Neuron (in vitro differentiated cells): ENCODE measurements around the gene APOBEC2.

Experiments used
- H2AFZ ChIP-seq: one replicate; pipeline ENCODE4 v1.6.1; 2013; ENCODE audit warnings: low read depth, mild to moderate bottlenecking, inconsistent platforms, low read length, moderate library complexity
- H3K27me3 ChIP-seq: one replicate; pipeline ENCODE4 v1.6.1; 2013; ENCODE audit warnings: low read length; ENCODE audit not compliant: insufficient read depth
- H3K36me3 ChIP-seq: one replicate; pipeline ENCODE4 v1.6.1; 2013; ENCODE audit warnings: low read length; ENCODE audit not compliant: insufficient read depth
- H3K4me1 ChIP-seq: one replicate; pipeline ENCODE4 v1.6.1; 2013; ENCODE audit warnings: low read length; ENCODE audit not compliant: insufficient read depth
- H3K4me3 ChIP-seq: 2 replicates; pipeline ENCODE4 v1.5.1; 2013; ENCODE audit warnings: mild to moderate bottlenecking, low read length, moderate library complexity
- H3K9me3 ChIP-seq: one replicate; pipeline ENCODE4 v1.6.1; 2013; ENCODE audit warnings: low read length

APOBEC2 gene

GRCh38 chr6:41056768-41057490, 3.9 kb downstream of the APOBEC2 start:
- H2AFZ ChIP-seq = no peak overlapping the region
- H3K4me1 ChIP-seq = no peaks in the 10 kb centered on the region
- no peaks in the 10 kb centered on the region for H3K27me3 ChIP-seq
- H3K4me3 ChIP-seq = no peak overlapping the region
- peaks cover 4% of the 10 kb centered on the region for H3K36me3 ChIP-seq
- H3K9me3 ChIP-seq = no peaks in the 10 kb centered on the region

GRCh38 chr6:41058783-41059181, 5.8 kb downstream of the APOBEC2 start:
- Histone ChIP-seq H2AFZ (no peak overlapping the region), H3K4me1 (no peaks in the 10 kb centered on the region), H3K4me3 (no peak overlapping the region), H3K36me3 (peaks cover 6% of the 10 kb centered on the region), H3K9me3 (no peaks in the 10 kb centered on the region), H3K27me3 (no peaks in the 10 kb centered on the region)

DNA sequence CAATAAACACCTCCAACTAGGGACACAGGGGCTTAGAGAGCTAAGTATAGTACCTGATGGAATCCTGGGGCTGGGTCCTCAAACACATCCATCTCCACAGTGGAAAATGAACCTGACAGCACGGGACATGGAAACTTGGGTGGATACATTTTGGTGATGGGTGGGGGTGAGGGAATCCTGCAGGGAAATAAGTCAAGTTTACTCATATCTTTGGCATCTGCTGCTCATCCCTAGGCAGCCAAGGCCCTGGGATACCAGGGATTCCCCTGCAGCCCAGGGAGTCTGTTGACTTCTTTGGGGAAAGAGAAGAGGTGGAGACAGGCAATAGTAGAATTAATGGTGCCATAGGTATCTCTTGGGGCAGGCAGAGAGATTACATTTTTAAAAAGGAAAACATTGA, 6.6 kb downstream of the APOBEC2 start:
- no peak overlapping the region for H2AFZ ChIP-seq
- H3K4me3 ChIP-seq = no peak overlapping the region
- no peaks in the 10 kb centered on the region for H3K27me3 ChIP-seq
- no peaks in the 10 kb centered on the region for H3K9me3 ChIP-seq
- peaks cover 13% of the 10 kb centered on the region for H3K36me3 ChIP-seq
- no peaks in the 10 kb centered on the region for H3K4me1 ChIP-seq

GRCh38 chr6:41061196-41061726, 8.3 kb downstream of the APOBEC2 start:
- peaks cover 26% of the 10 kb centered on the region for H3K36me3 ChIP-seq
- H3K4me1 ChIP-seq = no peaks in the 10 kb centered on the region
- H3K9me3 ChIP-seq = no peaks in the 10 kb centered on the region
- no peaks in the 10 kb centered on the region for H3K27me3 ChIP-seq
- no peak overlapping the region for H3K4me3 ChIP-seq
- H2AFZ ChIP-seq = no peak overlapping the region

- Histone ChIP-seq H3K36me3 (peaks cover 29% of the 10 kb centered on the region), H3K4me1 (no peaks in the 10 kb centered on the region), H3K4me3 (no peak overlapping the region), H2AFZ (no peak overlapping the region), H3K27me3 (no peaks in the 10 kb centered on the region), H3K9me3 (no peaks in the 10 kb centered on the region)
Measured at GRCh38 chr6:41062056-41062455, 9.1 kb downstream of the APOBEC2 start.

DNA sequence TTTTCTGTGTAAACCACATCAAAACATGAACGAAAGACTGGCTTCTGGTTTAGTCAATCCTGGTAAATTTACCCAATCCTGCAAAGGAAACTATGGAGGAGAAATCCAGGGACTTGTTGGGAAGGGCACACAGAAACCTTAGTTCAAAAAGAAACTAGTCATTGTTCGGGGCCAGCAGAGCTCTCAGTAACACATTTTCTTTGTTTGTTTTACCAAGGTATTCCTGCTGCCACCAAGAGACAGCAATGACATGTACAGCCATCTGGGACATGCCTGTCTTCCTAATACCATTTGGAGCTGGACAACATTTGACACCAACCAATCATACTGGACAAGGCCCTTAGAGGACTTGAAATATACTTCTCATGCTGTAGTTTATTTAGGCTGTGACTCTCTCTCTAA, 10.9 kb downstream of the APOBEC2 start:
- no peaks in the 10 kb centered on the region for H3K27me3 ChIP-seq
- H3K9me3 ChIP-seq = no peaks in the 10 kb centered on the region
- H3K4me1 ChIP-seq = no peaks in the 10 kb centered on the region
- no peak overlapping the region for H3K4me3 ChIP-seq
- no peak overlapping the region for H2AFZ ChIP-seq
- peaks cover 39% of the 10 kb centered on the region for H3K36me3 ChIP-seq

- Histone ChIP-seq H2AFZ (no peak overlapping the region), H3K9me3 (no peaks in the 10 kb centered on the region), H3K36me3 (peaks cover 45% of the 10 kb centered on the region), H3K27me3 (no peaks in the 10 kb centered on the region), H3K4me1 (no peaks in the 10 kb centered on the region), H3K4me3 (no peak overlapping the region)
Measured at GRCh38 chr6:41064841-41065240, 11.8 kb downstream of the APOBEC2 start.

GRCh38 chr6:41065550-41066026, 12.6 kb downstream of the APOBEC2 start:
- Histone ChIP-seq H3K36me3 (peaks cover 45% of the 10 kb centered on the region), H3K4me1 (peaks cover 2% of the 10 kb centered on the region), H3K9me3 (no peaks in the 10 kb centered on the region), H3K27me3 (no peaks in the 10 kb centered on the region), H3K4me3 (no peak overlapping the region), H2AFZ (no peak overlapping the region)

DNA sequence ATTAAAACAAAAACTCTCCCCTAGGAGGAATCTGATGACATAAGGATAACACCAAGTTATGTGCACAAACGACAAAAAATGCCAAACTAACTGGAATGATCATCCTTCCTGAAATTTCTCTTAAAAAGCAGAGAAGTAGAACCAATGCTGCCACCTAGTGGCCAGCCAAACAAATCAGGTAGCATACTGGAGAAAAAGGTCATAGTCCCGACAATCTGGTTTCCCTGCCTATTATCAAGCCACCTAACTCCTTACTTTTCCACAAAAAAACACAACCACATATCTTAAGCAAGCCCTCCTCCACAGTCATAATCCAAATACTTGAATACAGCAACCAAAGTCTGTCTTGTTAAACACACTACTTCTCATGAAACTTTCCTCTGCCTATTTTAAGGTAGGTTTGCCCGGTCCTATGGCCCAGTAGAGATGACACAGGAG, 13.9 kb downstream of the APOBEC2 start:
- H3K27me3 ChIP-seq = no peaks in the 10 kb centered on the region
- H2AFZ ChIP-seq = no peak overlapping the region
- peaks cover 8% of the 10 kb centered on the region for H3K4me1 ChIP-seq
- H3K9me3 ChIP-seq = no peaks in the 10 kb centered on the region
- peaks cover 40% of the 10 kb centered on the region for H3K36me3 ChIP-seq
- H3K4me3 ChIP-seq = no peak overlapping the region

GRCh38 chr6:41071501-41071922, 18.5 kb downstream of the APOBEC2 start:
- Histone ChIP-seq H3K27me3 (no peaks in the 10 kb centered on the region), H3K4me1 (peaks cover 29% of the 10 kb centered on the region), H3K36me3 (peaks cover 16% of the 10 kb centered on the region), H3K9me3 (no peaks in the 10 kb centered on the region), H3K4me3 (peak overlapping the region; percentile 93), H2AFZ (peak overlapping the region; percentile 66)

DNA sequence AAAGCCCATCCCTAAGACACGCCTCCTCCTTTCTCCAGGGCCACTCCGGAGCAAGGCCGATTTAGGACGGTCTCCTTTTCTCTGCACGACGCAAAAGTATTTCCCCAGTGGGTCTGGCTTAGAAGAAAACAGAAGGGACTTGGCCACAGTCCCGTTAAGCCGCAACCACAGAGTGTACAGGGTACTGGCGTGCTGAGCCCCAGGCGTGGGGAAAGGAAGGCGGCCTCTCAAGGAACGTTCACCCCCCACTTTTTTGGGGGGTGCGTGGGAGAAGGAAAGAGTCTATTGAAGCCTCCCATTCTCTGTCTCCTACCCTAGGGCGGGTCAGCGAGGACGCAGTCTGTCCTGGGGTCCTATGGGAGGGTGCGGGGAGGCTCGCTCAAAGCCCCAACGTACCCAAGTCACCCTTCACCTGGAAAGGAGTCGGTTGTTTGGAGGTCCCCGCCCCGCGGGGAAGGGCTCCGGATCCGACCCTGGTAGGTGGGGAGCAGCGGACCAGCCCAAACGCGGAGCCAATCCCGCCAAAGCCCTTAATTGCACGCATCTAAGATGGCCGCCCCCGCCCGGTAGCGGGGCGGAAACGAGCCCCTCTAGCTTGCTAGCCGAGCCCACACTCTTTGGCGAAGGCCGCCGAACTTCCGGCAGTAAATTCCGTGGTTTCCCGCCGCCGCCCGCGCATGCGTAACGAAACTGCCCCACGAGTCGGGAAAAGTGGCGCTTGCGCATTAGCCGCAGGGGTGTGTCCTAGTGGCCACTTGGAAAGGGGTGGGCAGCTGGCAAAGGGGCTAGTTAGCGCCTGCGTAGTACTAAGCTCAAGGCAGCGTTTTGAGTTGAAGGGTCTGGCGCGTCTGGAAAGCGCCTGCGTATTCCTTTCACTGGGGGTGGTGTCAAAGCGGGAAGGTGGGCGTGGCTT, 19.2 kb downstream of the APOBEC2 start, which contains the start of gene OARD1:
Gene OARD1 (minus strand): TSS at position 434 of the 913 bp plus-strand sequence. CDS start 722 bp downstream, outside the sequence.
- peak within 1 kb of the TSS; percentile 66 for H2AFZ ChIP-seq
- H3K4me1 ChIP-seq = peaks cover 29% of the 10 kb centered on the region
- H3K27me3 ChIP-seq = no peaks in the 10 kb centered on the region
- H3K4me3 ChIP-seq = peak within 1 kb of the TSS; percentile 93
- H3K36me3 ChIP-seq = peaks cover 16% of the 10 kb centered on the region
- H3K9me3 ChIP-seq = no peaks in the 10 kb centered on the region

GRCh38 chr6:41072836-41073202, 19.8 kb downstream of the APOBEC2 start, which contains the start of gene NFYA:
TSS of gene NFYA (plus strand) at chr6:41072974. CDS start at chr6:41079090, 6,116 bp downstream.
- peaks cover 29% of the 10 kb centered on the region for H3K4me1 ChIP-seq
- H3K9me3 ChIP-seq = no peaks in the 10 kb centered on the region
- H3K4me3 ChIP-seq = peak within 1 kb of the TSS; percentile 93
- peak within 1 kb of the TSS; percentile 66 for H2AFZ ChIP-seq
- no peaks in the 10 kb centered on the region for H3K27me3 ChIP-seq
- H3K36me3 ChIP-seq = peaks cover 16% of the 10 kb centered on the region
